Retina (tissue), 1 donor: ENCODE measurements around the gene BARHL1.
A peak's percentile ranks its signal among the peaks of the same experiment; 100 is the strongest.
"Not testable (repeated sequence)": the region's sequence is repeated elsewhere in the genome, so short reads cannot be mapped to it uniquely, and the experiment has no call there.

Experiments used
- DNase-seq: peaks from one replicate; pipeline ENCODE4 v3.0.0-alpha.2; 2016

BARHL1 gene

DNA sequence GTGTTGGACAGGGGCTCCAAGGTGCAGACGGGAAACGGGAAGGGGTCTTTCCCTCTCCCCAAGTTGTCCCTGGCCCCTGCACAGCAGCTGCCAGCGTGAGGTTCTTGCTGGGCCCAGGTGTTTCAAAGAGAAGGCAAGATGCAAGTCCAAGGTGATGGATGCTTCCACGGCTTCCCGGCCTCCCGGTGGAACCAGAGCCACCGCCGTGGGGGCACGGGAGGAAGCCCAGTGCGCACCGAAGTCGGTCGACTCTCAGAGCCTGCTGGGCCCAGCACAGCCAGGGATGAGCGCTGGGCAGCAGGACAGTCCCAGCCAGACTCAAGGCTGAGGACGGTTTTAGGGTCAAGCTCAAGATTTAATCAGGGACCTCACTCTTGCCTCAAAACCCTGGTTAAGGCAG is 25.2 kb upstream of the BARHL1 start:
- no peak for DNase-seq

DNA sequence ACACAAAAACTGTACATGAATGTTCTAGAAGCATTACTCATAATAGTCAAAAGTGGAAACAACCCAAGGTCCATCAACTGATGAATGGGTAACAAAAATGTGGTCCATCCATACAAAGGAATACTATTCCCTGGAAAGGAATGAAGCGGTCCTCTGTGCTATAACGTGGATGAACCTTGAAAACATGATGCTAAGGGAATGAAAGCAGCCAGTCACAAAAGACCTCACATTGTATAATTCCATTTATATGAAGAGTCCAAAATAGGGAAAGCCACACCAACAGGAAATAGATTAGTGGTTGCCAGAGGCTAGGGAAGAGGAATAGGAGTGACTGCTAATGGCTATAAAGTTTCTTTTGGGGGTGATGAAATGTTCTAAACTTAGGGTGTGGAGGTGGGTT is 22.7 kb upstream of the BARHL1 start:
- DNase-seq, result no peak

DNA sequence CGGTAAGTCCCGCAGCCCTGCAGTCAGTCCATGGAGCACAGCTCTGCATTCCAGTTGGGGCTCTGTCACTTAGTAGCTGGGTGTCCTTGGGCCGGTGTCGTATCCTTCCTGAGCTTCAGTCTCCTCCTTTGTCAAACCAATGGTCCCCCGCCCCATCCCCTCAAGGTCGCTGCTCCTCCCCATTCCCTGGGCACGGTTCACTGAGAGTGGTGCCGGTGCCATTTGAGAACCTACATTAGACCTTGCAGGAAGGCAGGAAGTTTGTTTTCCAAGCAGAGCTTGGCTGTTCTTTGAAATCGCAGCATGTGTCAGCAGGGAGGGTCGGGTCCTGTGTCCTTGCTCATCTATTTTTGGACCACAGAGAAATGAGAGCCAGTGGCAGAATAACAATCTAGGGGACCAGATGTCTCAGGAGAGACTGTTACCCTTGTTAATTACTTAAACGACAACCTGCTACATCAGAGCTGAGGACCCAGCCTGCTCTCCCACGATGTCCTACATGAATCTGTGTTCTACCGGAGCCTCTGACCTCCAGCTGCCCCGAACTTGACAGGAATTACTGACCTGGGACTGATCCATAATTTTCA is 21.7 kb upstream of the BARHL1 start:
- peak; percentile 49 for DNase-seq

DNA sequence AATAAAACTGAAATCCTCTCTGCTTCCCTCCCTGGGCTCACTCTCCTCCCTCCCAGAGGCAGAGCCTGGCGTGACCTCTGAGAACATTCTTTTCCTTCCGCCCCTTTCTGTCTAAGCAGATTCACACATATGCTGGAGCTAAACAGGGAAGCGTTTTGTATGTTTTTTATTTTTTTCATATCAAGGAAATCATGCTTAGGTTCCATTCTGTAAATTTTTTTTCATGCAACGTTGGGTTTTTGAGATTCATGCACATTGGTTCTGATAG is 20.2 kb upstream of the BARHL1 start:
- no peak for DNase-seq

DNA sequence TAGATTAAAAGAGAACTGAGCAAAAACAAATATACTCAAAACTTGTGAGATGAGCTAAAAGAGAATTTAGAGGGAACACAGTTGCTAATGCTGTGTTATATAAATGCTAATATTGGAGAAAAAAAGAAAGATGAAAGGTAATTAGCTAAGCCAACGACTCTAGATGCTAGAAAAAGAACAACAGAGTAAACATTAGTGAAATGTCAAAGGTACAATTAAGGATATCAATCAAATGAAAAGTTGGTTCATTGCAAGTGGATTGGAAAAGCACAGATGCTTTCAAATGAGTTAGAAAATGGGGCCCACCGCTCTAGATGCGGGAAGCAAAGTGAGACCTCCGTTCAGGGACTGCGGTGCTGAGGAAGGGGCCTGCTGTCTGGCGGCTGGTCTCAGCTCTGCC is 17.9 kb upstream of the BARHL1 start:
- no peak for DNase-seq

DNA sequence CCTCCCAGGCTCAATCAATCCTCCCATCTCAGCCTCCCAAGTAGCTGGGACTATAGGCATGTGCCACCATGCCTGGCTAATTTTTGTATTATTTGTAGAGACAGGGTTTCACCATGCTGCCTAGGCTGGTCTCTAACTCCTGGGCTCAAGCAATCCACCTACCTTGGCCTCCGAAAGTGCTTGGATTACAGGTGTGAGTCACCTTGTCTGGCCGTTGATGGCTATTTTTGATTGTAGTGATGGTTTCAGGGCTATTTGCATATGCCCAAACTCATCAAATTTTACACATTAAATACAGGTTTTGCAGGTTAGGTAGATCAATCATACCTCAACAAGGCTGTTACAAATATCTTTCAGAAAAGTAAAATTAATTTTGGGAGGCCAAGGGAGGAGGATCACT is 13.6 kb upstream of the BARHL1 start:
- not testable (repeated sequence) for DNase-seq

DNA sequence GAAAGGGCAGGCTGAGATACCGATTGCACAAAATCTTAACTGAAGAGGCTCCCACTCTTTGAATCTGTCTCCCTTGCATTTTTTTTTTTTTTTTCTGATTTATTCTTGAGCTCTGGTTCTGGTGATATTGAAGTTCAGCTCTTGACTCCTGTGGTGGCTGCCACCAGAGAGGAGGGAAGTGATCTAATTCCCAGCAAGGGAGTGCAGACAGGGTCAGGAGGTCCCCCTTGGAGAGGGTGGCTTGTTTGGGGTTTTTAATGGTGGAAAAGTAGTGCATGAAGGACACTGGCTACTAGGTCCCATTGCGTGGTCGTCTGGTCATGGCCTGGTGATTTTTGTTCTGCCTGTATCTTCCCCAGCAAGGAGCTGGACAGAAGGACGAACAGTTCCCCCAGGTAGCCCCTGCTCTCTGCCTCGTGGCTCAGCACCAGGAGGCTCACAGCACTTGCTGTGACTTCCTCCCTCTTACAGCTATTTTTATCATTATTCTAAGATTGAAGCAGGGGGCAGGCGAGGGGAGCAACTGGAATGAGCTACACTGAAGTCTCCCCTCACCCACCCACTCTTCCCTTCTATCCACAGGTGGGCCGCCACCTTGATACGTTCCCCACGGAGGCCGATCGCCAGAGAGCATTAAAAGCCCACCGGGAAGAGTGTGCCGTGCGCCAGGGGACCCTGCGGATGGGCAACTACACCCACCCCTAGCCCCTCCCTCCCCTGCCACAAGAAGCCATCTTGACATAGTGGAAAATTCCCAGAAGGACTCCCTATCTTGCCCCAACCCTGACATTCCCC is 10.4 kb upstream of the BARHL1 start:
- DNase-seq, result no peak

DNA sequence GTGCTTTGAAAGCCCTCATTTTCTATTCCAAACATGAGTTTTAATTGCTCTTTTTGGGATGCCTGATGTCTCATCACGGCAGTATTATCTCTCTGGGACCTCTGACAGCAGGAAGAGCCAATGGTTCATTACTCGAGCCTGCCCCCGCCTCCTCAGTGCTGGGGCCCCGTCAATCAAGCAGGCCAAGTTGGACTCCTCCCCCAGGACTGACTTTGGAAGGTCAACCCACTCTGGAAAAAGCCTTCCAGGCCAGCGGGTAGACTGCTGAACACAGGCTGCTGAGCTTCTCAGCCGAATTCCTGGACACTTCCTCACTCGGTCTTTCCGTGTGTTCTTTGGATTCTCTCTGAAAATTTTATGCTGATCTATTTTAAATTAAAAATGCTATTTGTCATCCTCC is 9.5 kb upstream of the BARHL1 start:
- DNase-seq, result no peak

DNA sequence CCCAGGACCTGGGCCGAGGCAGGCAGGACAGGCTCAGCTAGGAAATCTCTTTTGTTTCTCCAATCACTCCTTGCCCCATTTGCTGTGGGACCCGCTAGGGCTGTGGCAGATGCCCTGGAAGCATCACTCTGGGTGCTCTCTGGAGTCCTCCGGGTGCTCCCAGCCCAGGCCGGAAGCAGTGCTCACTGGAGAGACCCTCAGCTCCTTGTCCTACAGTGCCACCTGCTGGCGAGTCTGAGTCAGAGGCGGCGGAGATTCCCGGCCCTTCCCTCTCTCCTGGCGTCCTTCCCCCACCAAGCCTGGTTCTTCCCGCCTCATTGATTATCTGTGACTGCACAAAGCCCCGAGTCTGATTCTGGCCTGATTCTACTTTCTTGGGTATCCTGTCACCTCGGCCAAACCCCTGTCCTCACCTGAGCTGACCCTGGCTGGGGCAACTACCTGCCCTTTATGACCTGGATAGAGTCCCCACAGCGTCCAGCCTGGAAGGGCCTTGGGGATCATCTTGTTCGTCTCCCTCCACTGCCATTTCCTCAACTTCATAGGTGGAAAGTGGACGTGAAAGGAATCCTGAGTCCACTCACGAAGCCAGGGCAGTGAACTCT is 7.3 kb upstream of the BARHL1 start:
- peak; percentile 92 for DNase-seq

DNA sequence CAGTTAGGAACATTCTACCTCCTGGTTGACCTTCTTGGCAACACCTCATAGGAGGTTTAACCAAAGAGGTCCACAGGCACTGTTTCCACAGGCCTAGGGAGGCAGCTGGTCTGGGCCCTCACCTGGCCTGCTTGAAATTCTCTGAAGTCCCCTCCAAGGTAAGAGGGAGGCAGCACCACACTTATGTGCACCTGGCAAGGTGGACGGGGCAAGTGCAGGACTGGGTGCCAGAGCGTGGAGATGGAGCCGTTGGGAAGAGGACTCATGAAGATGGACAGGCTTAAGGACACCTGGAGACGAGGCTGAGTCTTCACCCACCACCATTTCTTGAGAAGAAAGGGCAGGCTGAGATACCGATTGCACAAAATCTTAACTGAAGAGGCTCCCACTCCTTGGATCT is 6.6 kb upstream of the BARHL1 start:
- DNase-seq, result no peak

DNA sequence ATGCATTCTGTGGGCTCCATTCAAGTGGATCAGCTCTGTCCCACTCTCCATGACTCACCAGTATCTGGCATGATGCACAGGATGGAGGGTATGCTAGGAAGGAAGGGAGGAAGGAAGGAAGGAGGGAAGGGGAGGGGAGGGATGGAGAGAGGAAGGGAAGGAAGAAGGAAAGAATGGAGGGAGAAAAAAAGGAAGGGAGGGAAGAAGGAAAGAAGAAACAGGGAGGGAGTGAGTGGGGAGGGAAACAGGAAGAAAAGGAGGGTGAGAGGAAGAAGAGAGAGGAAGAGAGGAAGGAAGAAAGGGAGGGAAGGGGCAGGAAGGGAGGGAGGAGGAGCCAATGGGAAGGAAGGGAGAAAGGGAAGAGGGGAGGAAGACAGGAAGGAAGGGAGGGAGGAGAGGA is 5.3 kb upstream of the BARHL1 start:
- no peak for DNase-seq

DNA sequence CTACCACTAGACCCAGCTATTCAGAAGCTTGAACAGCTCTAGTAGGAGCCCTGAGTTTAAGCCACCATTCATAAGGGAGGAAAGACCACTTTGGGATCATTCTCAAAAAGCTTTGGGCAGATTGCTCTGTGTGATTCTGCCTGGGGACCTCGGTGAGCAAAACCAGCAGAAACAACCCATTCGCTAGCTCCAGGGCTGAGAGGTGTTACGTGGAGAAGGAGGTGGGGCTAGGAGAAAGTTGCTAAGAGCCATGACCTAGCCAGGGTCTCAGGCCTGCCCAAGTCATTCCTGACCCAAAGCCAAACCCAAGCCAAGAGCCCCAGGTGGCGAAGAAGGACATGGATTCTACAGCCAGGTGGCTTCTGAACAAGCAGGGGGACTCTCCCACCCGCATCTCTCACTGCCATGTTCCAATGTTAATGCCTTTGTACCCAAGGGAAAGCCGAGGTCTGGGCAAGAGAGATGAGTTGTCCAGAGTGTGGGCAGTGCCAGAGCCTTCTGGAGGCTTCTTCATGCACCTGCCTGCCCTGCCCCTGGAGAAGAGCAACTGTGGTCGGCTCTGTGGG is 4.0 kb upstream of the BARHL1 start:
- DNase-seq, result no peak

DNA sequence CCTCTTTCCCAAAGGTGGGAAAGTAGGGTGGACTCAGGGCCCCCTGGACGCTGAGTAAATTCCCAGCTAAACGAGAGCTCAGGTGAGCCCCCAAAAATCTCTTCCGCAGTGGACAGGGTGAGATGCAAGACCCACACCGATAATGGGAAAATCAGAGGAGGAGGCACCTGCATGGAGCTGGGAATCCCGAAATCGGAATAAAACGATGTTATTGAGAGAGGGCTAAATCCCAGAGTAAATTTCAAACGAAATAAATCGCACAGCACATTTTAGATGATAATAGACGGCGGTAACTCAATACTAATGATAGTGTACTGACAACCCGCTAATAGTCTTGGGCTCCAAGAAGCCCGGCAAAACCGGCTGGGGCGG is 3.0 kb upstream of the BARHL1 start:
- no peak for DNase-seq

DNA sequence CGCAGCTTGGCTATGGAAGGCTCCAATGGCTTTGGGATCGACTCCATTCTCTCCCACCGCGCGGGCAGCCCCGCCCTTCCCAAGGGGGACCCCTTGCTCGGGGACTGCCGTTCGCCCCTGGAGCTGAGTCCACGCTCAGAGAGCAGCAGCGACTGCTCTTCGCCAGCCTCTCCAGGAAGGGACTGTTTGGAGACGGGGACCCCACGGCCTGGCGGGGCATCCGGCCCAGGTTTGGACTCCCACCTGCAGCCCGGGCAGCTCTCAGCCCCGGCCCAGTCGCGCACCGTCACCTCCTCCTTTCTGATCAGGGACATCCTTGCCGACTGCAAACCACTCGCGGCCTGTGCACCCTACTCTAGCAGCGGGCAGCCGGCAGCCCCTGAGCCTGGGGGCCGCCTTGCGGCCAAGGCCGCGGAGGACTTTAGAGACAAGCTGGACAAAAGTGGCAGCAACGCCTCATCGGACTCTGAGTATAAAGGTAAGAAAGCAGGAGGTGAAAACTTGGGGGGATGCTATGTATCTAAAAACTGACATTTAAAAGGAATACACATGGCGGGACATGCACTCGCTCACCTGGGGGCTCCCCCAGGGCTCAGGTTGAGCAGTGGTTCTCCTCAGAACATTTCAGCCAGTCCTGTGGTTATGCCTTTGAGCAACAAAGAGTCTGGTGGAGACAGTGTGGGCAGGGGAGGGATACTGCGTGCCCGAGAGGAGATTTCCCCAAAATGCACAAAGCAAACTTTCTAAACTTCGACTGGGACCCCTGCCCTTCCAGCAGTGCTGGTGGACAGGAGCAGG is 579 bp downstream of the BARHL1 start:
- peak; percentile 51 for DNase-seq

DNA sequence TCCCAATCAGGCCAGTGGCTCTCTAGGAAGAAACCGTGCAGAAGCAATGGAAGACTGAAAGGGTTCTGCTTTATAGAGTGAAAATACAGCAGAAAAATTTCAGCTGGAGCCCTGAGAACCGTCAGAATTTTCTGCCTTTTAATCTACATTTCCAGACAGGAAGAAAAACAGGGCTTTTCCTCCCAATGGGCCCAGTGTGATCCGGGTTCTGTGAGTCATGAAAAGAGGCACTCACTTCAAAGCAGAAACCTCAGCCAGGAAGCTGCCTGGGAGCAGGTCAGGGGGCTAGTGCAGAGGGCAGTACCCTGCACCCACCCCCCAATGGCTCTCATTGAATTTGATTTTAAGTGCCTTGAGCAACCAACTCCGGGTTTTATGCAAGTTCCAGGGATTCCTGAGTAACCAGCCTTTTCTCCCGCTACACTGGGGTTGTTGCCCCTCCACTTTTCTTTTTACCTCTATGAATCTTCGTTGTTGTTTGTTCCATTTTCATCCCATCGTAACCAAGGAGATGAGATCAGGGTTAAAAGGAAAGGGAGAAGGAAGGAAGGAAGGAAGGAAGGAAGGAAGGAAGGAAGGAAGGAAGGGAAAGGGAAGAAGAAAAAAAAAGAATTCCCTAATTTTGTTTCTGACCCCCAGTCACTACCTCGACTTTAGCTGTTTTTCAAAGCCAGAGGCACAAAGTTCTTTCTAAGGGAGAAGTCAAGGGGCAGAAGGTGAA is 1.3 kb downstream of the BARHL1 start:
- DNase-seq, result peak; percentile 36

DNA sequence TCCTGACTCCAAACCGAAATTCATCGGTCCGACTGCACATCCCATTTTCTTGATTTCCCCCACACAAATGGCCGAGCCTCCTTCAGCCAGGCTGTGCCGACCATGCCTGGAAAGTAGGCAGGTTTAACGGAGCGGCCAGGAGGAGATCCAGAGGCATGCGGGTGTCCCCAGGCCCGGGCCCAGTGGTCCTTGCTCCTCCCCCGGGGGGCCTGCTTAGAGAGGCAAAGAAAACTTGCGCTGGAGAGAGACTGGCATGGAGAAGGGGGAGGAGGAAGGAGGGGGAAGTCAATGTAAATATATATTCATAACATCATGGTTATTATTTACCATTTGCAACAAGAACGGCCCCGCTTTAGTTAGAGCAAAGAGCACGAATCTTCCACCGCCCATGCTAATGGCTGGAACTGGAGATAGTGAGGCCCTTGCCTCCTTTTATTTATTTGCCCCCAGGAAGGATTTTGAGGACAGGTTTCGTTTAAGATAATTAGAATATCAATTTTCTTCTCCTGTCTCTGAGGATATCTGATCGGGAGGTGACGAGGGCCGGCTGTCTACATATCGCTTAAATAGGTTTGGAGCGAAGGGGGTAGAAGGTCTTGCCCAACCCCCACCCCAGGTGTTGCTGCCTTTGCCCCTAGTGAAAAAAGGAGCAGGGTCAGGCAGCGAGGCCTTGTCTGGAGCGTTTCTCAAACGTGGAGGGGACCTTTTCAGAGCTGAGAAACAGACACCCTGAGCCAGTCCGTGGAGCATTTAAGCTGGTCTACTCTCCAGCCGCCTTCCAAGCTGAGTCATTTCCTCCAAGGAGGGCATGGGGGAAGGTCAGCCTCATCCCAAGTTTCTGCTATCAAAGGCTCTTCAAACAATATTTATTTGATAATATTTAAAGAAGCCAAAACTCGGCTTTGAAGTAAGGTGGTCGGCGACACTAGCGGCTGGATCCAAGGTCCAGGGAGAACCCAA is 2.5 kb downstream of the BARHL1 start:
- peak; percentile 70 for DNase-seq

DNA sequence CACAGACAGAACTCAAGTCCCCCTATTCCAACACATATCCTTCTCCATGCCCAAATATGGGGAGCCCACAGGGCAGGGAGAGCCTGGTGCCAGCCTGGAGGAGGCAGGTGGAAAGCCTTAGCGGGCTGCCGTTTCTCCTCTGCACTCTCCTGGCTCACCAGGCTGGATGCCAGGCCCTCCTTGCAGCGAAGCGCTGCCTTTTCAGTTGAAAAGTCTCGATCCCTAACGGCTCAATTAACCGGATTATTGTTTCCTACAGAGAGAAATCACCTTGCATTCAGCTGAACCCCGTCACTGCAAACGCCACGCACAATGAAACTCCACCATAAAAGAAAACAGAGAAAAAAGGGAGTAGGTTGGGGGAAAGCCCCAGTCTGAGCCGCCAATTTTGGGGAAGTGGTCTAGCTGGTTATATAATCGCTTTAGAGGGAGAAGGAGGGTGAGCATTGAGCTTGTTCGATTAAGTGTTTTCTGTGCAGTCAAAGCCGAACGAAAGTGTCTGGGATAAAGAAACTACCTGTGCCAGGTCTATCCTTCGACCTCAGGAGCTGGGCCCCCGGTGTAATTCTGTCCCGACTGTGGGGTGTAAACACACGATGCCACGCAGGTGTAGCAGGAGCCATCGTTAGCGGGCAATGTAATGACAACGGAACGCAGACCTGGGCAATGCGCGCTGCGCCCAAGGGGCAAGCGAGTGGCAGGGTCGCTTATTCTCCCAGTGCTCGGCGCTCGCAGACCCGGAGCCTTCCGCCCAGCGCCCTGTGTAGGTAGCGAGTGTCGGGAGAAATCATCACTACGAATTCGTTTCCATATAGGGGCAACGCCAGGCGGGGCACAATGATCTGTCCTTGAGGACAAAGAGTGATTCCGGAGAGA is 3.8 kb downstream of the BARHL1 start:
- no peak for DNase-seq

DNA sequence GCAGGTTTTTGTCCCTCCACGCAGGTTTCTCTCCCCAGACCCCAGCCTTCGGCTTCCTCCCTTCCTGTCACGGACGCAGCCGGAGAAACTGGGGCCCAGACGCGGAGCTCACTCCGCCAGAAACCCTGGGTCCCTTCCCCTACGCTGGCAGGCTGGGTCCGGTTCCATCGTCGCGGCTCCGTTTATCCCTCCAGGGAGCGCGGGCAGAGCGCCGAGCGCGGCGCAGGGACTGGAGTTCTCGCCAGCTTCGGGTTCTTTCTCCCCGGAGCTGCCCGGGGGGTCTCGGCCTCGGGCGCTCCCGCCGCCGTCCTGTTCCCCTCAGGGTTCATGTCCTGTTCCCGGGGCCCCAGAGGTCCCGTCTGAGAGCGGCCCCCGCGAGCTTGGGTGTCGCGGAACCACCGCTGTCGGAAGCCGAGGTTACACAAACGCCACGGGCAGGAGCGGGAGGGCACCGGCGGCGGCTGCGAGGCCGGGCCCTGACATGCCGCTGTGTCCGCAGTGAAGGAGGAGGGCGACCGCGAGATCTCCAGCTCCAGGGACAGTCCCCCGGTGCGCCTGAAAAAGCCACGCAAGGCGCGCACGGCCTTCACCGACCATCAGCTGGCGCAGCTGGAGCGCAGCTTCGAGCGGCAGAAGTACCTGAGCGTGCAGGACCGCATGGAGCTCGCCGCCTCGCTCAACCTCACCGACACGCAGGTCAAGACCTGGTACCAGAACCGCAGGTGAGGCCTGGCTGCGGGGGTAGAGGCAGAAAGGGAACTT is 4.6 kb downstream of the BARHL1 start:
- DNase-seq, result peak; percentile 79

DNA sequence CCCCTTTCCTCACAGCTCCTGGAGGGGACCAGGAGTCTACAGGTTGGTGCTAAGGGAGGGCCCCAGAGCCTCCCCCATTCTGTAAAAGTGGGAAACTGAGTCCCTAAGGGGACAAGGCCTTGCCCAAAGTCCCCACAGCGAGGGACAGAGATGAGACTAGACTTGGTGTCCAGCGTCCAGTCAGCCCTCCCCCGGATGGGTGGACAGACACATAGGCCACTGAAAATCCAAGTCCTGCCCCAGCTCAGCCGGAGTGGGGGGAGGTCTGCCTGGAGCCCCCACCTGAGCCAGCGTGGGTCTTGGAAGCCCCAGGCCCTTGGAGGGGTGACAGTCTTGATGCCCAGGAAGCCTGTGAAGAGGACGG is 5.2 kb downstream of the BARHL1 start:
- DNase-seq, result no peak

DNA sequence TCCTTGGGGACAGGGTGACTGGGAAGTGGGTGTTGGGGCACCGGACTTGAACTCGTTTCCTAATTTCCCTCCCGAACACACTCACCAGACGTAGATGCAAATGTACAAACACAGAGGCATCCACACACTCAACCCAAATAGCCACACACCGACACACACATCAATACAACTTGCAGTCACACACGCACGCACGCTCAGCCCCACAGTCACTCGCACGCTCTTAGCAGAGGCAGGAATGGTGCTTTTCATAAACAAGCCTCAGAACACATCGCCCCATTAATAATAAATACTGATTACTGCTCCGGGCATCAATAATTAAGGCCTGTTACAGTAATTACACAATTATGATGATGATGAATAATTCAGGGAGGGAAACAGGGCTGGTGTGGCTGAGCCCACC is 5.7 kb downstream of the BARHL1 start:
- peak; percentile 59 for DNase-seq
